SK-N-SH (cell line): ENCODE measurements around the gene FN3K.

Source experiments
- CHD2 ChIP-seq: fragments of 150-350 bp; IDR thresholded peaks from 2 replicates; pipeline ENCODE4 v1.6.1; 2018; ENCODE audit warnings: low read length; ENCODE audit not compliant: partially characterized antibody
- CTCF ChIP-seq: fragments of 200-600 bp; sonication (generic); IDR thresholded peaks from 2 replicates; pipeline ENCODE4 v1.6.1; 2017; ENCODE audit warnings: antibody characterized with exemption, mild to moderate bottlenecking, moderate library complexity
- EP300 ChIP-seq, 2 experiments: IDR thresholded peaks; 2 replicates each; pipeline versions ENCODE4 v1.4.0 to v1.6.1; 2012; ENCODE audit warnings: borderline replicate concordance in 1 of 2, low read depth in 1 of 2, low read length in 1 of 2
- MAX ChIP-seq: IDR thresholded peaks from 2 replicates; pipeline ENCODE4 v1.4.0; 2012; ENCODE audit warnings: low read depth
- NFIC ChIP-seq: IDR thresholded peaks from 2 replicates; pipeline ENCODE4 v1.4.0; 2012; ENCODE audit warnings: borderline replicate concordance
- REST ChIP-seq: IDR thresholded peaks from 2 replicates; pipeline ENCODE4 v1.6.1; 2012; ENCODE audit warnings: mild to moderate bottlenecking, low read depth, low read length, moderate library complexity
- RXRA ChIP-seq: IDR thresholded peaks from 2 replicates; pipeline ENCODE4 v1.4.0; 2012; ENCODE audit warnings: low read depth, mild to moderate bottlenecking, borderline replicate concordance
- SIN3A ChIP-seq: IDR thresholded peaks from 2 replicates; pipeline ENCODE4 v1.6.1; 2012; ENCODE audit warnings: low read depth, mild to moderate bottlenecking, low read length, moderate library complexity, borderline replicate concordance
- TAF1 ChIP-seq: IDR thresholded peaks from 2 replicates; pipeline ENCODE4 v1.6.1; 2012; ENCODE audit warnings: low read depth, mild to moderate bottlenecking, low read length, moderate library complexity, borderline replicate concordance
- TCF12 ChIP-seq: IDR thresholded peaks from 2 replicates; pipeline ENCODE4 v1.4.0; 2012
- TF ChIP-seq, protein P1 (sequence below): IDR thresholded peaks from 2 replicates; pipeline ENCODE4 v1.4.0; 2012; ENCODE audit warnings: low read depth, borderline replicate concordance

- TF ChIP-seq CTCF (no peak), MAX (no peak), NFIC (no peak), RXRA (no peak), TCF12 (no peak), EP300 (IDR thresholded peaks at IDR 0.05; ENCODE audit: borderline replicate concordance in 1 of 2, low read depth in 1 of 2, low read length in 1 of 2) (no peak), CHD2 (no peak), REST (no peak), TAF1 (no peak), SIN3A (no peak)
- TF ChIP-seq, protein P1, sequence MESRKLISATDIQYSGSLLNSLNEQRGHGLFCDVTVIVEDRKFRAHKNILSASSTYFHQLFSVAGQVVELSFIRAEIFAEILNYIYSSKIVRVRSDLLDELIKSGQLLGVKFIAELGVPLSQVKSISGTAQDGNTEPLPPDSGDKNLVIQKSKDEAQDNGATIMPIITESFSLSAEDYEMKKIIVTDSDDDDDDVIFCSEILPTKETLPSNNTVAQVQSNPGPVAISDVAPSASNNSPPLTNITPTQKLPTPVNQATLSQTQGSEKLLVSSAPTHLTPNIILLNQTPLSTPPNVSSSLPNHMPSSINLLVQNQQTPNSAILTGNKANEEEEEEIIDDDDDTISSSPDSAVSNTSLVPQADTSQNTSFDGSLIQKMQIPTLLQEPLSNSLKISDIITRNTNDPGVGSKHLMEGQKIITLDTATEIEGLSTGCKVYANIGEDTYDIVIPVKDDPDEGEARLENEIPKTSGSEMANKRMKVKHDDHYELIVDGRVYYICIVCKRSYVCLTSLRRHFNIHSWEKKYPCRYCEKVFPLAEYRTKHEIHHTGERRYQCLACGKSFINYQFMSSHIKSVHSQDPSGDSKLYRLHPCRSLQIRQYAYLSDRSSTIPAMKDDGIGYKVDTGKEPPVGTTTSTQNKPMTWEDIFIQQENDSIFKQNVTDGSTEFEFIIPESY = no peak
Measured at GRCh38 chr17:82790391-82790790, 55.0 kb downstream of the FN3K start.
